Astrocyte (in vitro differentiated cells and primary cell): ENCODE data around the gene UBE2L6. TPM values are rescaled to one million over a fixed set of nuclear protein-coding genes. Genes with fewer than 3 reads are reported as not detected.

Experiments used
- DNase-seq: peaks from one replicate; pipeline ENCODE4 v3.0.0-alpha.2; 2010; ENCODE audit warnings: low read depth
- FAIRE-seq: peaks from 2 replicates; lab custom pipeline; 2011; peaks lifted over from hg19 to GRCh38; lab: Jason Lieb, UNC
- H2AFZ ChIP-seq: 2 replicates; pipeline ENCODE4 v1.6.0; 2012; ENCODE audit warnings: low read depth, low read length, inconsistent platforms
- H3K27ac ChIP-seq: 2 replicates; pipeline ENCODE4 v1.5.1; 2011; ENCODE audit warnings: low read depth, low read length, inconsistent platforms
- H3K27me3 ChIP-seq: 2 replicates; pipeline ENCODE4 v1.6.0; 2011; ENCODE audit warnings: low read length, inconsistent platforms; ENCODE audit not compliant: insufficient read depth
- H3K36me3 ChIP-seq: 2 replicates; pipeline ENCODE4 v1.5.1; 2011; ENCODE audit warnings: low read length, inconsistent platforms; ENCODE audit not compliant: insufficient read depth
- H3K4me1 ChIP-seq: 2 replicates; pipeline ENCODE4 v1.5.1; 2011; ENCODE audit warnings: low read length, inconsistent platforms; ENCODE audit not compliant: insufficient read depth
- H3K4me2 ChIP-seq: 2 replicates; pipeline ENCODE4 v1.6.0; 2012; ENCODE audit warnings: low read length, inconsistent platforms
- H3K4me3 ChIP-seq: 2 replicates; pipeline ENCODE4 v1.5.1; 2011; ENCODE audit warnings: low read depth, mild to moderate bottlenecking, low read length, inconsistent platforms; ENCODE audit not compliant: insufficient read depth
- H3K79me2 ChIP-seq: 2 replicates; pipeline ENCODE4 v1.6.0; 2012; ENCODE audit warnings: mild to moderate bottlenecking, low read length, inconsistent platforms; ENCODE audit not compliant: insufficient read depth
- H3K9ac ChIP-seq: 2 replicates; pipeline ENCODE4 v1.6.0; 2012; ENCODE audit warnings: mild to moderate bottlenecking, low read length, inconsistent platforms
- H3K9me3 ChIP-seq: 2 replicates; pipeline ENCODE4 v1.5.1; 2012; ENCODE audit warnings: low read depth, mild to moderate bottlenecking, low read length, inconsistent platforms; ENCODE audit not compliant: insufficient read depth
- H4K20me1 ChIP-seq: 2 replicates; pipeline ENCODE4 v1.6.0; 2012; ENCODE audit warnings: low read length, inconsistent platforms; ENCODE audit not compliant: insufficient read depth
- H3K27ac Mint-ChIP-seq: one replicate; pipeline ENCODE4 v1.8.0; 2021; ENCODE audit warnings: mild to moderate bottlenecking, mixed read lengths; ENCODE audit not compliant: unreplicated experiment
- H3K27me3 Mint-ChIP-seq: one replicate; pipeline ENCODE4 v1.8.0; 2021; ENCODE audit warnings: low read depth, mixed read lengths; ENCODE audit not compliant: unreplicated experiment
- H3K36me3 Mint-ChIP-seq: one replicate; pipeline ENCODE4 v1.8.0; 2021; ENCODE audit warnings: low read depth, mixed read lengths; ENCODE audit not compliant: unreplicated experiment
- H3K4me1 Mint-ChIP-seq: one replicate; pipeline ENCODE4 v1.8.0; 2021; ENCODE audit warnings: low read depth, mixed read lengths; ENCODE audit not compliant: unreplicated experiment
- H3K4me3 Mint-ChIP-seq: one replicate; pipeline ENCODE4 v1.8.0; 2021; ENCODE audit warnings: mild to moderate bottlenecking, moderate library complexity, mixed read lengths; ENCODE audit not compliant: unreplicated experiment
- H3K9me3 Mint-ChIP-seq: one replicate; pipeline ENCODE4 v1.8.0; 2021; ENCODE audit warnings: mild to moderate bottlenecking, mixed read lengths; ENCODE audit not compliant: unreplicated experiment
- EZH2 ChIP-seq: IDR thresholded peaks from 2 replicates; pipeline ENCODE4 v1.6.1; 2012; ENCODE audit warnings: mild to moderate bottlenecking, low read length, inconsistent platforms; ENCODE audit not compliant: insufficient read depth
- total RNA-seq: library from RNA; stranded (reverse); gene quantifications from 2 replicates; pipeline ENCODE4 v1.2.1, GENCODE V29; 2021
- TF ChIP-seq, protein P1 (sequence below): IDR thresholded peaks from 2 replicates; pipeline ENCODE4 v1.5.1; 2011; ENCODE audit warnings: low read depth, mild to moderate bottlenecking, inconsistent platforms, low read length, moderate library complexity; ENCODE audit not compliant: insufficient read depth

The UBE2L6 gene
- total RNA-seq, 1 donor from 2014 or later, result 159 TPM

DNA sequence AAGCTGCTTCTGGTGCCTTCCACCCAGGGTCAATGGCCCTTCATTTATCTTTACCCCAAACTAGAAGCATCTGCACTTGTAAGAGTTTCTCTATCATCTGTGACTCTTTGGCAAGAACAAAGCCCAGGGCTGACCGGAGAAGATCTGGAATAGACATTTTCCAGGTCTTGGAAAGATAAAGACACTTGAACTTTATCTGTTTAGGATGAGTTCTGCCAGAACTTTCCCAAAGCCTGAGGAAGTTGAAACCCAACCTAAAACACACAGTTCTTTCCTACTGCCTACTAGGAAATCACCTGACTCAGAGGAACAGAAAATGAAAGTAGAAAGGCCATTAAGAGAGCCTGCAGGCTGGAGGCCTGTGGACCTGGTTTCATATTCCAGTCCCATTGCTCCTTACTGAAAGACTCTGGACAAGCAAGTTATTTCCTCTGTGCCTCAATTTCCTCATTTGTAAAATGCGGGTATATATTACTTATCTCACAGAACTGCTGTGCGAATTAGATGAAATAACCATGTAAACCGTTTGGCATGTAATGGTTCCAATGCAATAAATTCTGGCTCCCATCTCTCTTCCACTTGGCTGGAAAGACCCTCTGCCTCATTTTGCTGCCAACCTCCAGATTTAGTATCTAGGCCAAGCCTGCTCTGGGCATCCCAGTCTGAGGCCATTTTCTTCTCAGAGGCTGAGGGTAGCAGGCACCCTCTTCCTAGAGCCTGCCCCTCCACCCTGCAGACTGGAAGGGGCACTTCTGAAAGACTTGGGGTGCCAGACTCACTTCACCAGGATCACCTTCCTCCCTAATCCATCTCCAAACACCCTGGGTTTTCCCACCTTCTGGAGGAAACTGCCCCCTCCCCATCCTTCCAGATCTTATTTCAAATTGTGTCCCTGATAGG is 1.2 kb downstream of the UBE2L6 start:
- no peaks in the 10 kb centered on the region for H3K9me3 ChIP-seq
- H3K4me1 ChIP-seq, result peaks cover 9% of the 10 kb centered on the region
- no peak overlapping the region for H3K9ac ChIP-seq
- H3K36me3 ChIP-seq, result no peaks in the 10 kb centered on the region
- H3K4me3 ChIP-seq, result no peak overlapping the region
- H3K79me2 ChIP-seq, result no peaks in the 10 kb centered on the region
- peaks cover 23% of the 10 kb centered on the region for H3K4me1 Mint-ChIP-seq
- H3K4me3 Mint-ChIP-seq, result peak overlapping the region; percentile 94
- no peak overlapping the region for H3K27ac ChIP-seq
- FAIRE-seq (no peak), DNase-seq (peak; percentile 35)
- H3K9me3 Mint-ChIP-seq, result peaks cover 1% of the 10 kb centered on the region
- peak overlapping the region; percentile 41 for H3K4me2 ChIP-seq
- H3K36me3 Mint-ChIP-seq, result peaks cover 6% of the 10 kb centered on the region
- no peaks in the 10 kb centered on the region for H4K20me1 ChIP-seq
- H3K27ac Mint-ChIP-seq, result peak overlapping the region; percentile 82
- TF ChIP-seq, protein P1, sequence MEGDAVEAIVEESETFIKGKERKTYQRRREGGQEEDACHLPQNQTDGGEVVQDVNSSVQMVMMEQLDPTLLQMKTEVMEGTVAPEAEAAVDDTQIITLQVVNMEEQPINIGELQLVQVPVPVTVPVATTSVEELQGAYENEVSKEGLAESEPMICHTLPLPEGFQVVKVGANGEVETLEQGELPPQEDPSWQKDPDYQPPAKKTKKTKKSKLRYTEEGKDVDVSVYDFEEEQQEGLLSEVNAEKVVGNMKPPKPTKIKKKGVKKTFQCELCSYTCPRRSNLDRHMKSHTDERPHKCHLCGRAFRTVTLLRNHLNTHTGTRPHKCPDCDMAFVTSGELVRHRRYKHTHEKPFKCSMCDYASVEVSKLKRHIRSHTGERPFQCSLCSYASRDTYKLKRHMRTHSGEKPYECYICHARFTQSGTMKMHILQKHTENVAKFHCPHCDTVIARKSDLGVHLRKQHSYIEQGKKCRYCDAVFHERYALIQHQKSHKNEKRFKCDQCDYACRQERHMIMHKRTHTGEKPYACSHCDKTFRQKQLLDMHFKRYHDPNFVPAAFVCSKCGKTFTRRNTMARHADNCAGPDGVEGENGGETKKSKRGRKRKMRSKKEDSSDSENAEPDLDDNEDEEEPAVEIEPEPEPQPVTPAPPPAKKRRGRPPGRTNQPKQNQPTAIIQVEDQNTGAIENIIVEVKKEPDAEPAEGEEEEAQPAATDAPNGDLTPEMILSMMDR, result no peak
- no peak for TF ChIP-seq EZH2
- H3K27me3 Mint-ChIP-seq, result no peaks in the 10 kb centered on the region
- H3K27me3 ChIP-seq, result no peaks in the 10 kb centered on the region
- no peak overlapping the region for H2AFZ ChIP-seq

DNA sequence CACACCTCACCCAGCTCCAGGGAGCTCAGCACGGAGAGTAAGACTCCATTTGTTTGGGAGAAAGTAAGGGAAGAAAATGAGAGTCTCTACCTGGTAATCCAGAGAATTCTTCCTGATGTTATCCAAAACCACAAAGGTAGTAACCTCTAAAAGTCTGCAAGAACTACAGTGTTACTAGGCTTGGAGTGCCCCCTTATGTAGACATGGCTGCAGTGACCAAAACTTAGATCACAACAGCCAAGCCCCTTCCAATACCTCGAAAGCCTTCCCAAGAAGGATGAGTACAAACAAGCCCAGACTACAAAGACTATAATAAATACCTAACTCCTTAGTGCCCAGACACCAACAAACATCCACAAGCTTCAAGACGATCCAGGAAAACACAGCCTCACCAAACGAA is 4.9 kb downstream of the UBE2L6 start:
- Mint-ChIP-seq H3K4me1 (peaks cover 12% of the 10 kb centered on the region), H3K4me3 (peak overlapping the region; percentile 17), H3K27me3 (no peaks in the 10 kb centered on the region), H3K9me3 (peaks cover 1% of the 10 kb centered on the region), H3K27ac (no peak overlapping the region), H3K36me3 (peaks cover 21% of the 10 kb centered on the region)
- no peaks in the 10 kb centered on the region for H3K36me3 ChIP-seq
- no peaks in the 10 kb centered on the region for H4K20me1 ChIP-seq
- H3K4me2 ChIP-seq, result no peak overlapping the region
- H2AFZ ChIP-seq, result no peak overlapping the region
- no peaks in the 10 kb centered on the region for H3K9me3 ChIP-seq
- H3K27me3 ChIP-seq, result no peaks in the 10 kb centered on the region
- no peak for FAIRE-seq
- H3K4me3 ChIP-seq, result no peak overlapping the region
- peaks cover 5% of the 10 kb centered on the region for H3K4me1 ChIP-seq
- no peak for DNase-seq
- TF ChIP-seq, protein P1, result no peak
- TF ChIP-seq EZH2, result no peak
- H3K27ac ChIP-seq, result no peak overlapping the region
- H3K9ac ChIP-seq, result no peak overlapping the region
- H3K79me2 ChIP-seq, result no peaks in the 10 kb centered on the region

DNA sequence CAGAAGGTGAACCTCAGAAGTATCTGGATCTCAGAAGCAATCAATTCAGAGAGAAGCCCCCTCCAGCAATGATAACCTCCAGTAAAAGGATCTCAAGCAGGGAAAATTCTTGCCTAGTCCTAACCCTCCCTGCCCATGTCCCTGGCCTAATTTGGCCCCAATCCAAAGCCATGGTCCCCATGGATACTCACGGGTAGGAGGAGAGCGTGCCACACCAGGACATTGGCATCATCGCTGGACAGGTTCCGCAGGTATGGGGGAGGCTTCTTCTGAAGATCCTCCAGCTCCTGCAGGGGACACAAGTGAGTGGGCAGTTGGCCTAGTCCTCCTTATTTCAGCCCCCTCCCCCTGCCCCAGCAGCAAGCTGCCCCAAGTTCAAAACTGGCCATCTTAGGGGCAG is 7.3 kb downstream of the UBE2L6 start:
- no peaks in the 10 kb centered on the region for H3K4me1 ChIP-seq
- H3K79me2 ChIP-seq, result no peaks in the 10 kb centered on the region
- H2AFZ ChIP-seq, result no peak overlapping the region
- H3K27ac ChIP-seq, result no peak overlapping the region
- Mint-ChIP-seq H3K4me1 (peaks cover 3% of the 10 kb centered on the region), H3K9me3 (no peaks in the 10 kb centered on the region), H3K4me3 (no peak overlapping the region), H3K36me3 (peaks cover 35% of the 10 kb centered on the region), H3K27ac (no peak overlapping the region), H3K27me3 (no peaks in the 10 kb centered on the region)
- FAIRE-seq (no peak), DNase-seq (no peak)
- no peaks in the 10 kb centered on the region for H3K36me3 ChIP-seq
- H3K9ac ChIP-seq, result no peak overlapping the region
- no peak overlapping the region for H3K4me2 ChIP-seq
- H3K9me3 ChIP-seq, result no peaks in the 10 kb centered on the region
- no peaks in the 10 kb centered on the region for H3K27me3 ChIP-seq
- no peaks in the 10 kb centered on the region for H4K20me1 ChIP-seq
- TF ChIP-seq, protein P1, result no peak
- TF ChIP-seq EZH2, result no peak
- no peak overlapping the region for H3K4me3 ChIP-seq
